Neural progenitor cell (in vitro differentiated cells): ENCODE results near the gene EFS.

Experiments used
- EZH2 ChIP-seq: fragments of 200-600 bp; sonication (generic); IDR thresholded peaks from 2 replicates; pipeline ENCODE4 v1.6.1; 2017; ENCODE audit warnings: antibody characterized with exemption, mild to moderate bottlenecking, moderate library complexity
- EZH2phosphoT487 ChIP-seq: fragments of 200-600 bp; sonication (generic); IDR thresholded peaks from 2 replicates; pipeline ENCODE4 v1.6.1; 2017; ENCODE audit warnings: antibody characterized with exemption
- TF ChIP-seq, protein P1 (sequence below): fragments of 200-600 bp; sonication (generic); IDR thresholded peaks from 2 replicates; pipeline ENCODE4 v1.5.1; 2017; ENCODE audit warnings: antibody characterized with exemption, mild to moderate bottlenecking

DNA sequence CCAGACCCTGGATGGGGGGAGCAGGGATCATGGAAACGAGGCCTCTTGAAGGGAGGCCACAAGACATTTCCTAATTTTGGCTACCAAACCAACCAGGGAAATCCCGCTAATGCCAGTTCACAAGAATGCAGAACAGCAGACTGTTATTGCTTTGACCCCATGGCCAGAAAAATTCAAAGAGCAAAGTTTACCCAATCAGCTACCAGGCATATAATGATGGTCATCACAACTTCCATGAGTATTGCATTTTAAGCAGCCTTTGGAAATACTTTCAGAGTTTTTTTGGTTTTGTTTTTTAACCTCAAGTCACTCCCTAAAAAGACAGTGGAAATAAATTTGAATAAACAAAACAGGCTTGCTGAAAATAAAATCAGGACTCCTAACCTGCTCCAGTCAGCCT lies 7.5 kb upstream of the EFS start, which contains the start of gene IL25:
- TF ChIP-seq, protein P1, sequence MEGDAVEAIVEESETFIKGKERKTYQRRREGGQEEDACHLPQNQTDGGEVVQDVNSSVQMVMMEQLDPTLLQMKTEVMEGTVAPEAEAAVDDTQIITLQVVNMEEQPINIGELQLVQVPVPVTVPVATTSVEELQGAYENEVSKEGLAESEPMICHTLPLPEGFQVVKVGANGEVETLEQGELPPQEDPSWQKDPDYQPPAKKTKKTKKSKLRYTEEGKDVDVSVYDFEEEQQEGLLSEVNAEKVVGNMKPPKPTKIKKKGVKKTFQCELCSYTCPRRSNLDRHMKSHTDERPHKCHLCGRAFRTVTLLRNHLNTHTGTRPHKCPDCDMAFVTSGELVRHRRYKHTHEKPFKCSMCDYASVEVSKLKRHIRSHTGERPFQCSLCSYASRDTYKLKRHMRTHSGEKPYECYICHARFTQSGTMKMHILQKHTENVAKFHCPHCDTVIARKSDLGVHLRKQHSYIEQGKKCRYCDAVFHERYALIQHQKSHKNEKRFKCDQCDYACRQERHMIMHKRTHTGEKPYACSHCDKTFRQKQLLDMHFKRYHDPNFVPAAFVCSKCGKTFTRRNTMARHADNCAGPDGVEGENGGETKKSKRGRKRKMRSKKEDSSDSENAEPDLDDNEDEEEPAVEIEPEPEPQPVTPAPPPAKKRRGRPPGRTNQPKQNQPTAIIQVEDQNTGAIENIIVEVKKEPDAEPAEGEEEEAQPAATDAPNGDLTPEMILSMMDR = no peak
- TF ChIP-seq EZH2 = no peak
- TF ChIP-seq EZH2phosphoT487 = no peak
